ENCODE results near the gene SREBF1.

The SREBF1 gene

GRCh38 chr17:17795946-17796786 lies 40.6 kb downstream of the SREBF1 start:
- DNase-seq (ENCODE audit: low spot score), result no peak

DNA sequence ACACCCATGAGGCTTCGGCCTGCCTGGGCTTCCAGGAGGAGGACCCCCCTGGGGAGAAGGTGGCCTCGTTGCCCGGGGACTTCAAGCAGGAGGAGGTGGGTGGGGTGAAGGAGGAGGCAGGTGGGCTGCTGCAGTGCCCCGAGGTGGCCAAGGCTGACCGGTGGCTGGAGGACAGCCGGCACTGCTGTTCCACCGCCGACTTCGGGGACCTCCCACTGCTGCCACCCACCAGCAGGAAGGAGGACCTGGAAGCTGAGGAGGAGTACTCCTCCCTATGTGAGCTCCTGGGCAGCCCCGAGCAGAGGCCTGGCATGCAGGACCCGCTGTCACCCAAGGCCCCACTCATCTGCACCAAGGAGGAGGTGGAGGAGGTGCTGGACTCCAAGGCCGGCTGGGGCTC lies 41.5 kb downstream of the SREBF1 start:
- DNase-seq (ENCODE audit: low spot score), result no peak

DNA sequence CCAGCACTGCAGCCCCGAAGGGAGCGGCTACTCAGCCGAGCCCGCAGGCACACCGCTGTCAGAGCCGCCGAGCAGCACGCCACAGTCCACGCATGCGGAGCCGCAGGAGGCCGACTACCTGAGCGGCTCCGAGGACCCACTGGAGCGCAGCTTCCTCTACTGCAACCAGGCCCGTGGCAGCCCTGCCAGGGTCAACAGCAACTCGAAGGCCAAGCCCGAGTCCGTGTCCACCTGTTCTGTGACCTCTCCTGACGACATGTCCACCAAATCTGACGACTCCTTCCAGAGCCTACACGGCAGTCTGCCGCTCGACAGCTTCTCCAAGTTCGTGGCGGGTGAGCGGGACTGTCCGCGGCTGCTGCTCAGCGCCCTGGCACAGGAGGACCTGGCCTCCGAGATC lies 42.4 kb downstream of the SREBF1 start:
- no peak for DNase-seq (ENCODE audit: low spot score)

DNA sequence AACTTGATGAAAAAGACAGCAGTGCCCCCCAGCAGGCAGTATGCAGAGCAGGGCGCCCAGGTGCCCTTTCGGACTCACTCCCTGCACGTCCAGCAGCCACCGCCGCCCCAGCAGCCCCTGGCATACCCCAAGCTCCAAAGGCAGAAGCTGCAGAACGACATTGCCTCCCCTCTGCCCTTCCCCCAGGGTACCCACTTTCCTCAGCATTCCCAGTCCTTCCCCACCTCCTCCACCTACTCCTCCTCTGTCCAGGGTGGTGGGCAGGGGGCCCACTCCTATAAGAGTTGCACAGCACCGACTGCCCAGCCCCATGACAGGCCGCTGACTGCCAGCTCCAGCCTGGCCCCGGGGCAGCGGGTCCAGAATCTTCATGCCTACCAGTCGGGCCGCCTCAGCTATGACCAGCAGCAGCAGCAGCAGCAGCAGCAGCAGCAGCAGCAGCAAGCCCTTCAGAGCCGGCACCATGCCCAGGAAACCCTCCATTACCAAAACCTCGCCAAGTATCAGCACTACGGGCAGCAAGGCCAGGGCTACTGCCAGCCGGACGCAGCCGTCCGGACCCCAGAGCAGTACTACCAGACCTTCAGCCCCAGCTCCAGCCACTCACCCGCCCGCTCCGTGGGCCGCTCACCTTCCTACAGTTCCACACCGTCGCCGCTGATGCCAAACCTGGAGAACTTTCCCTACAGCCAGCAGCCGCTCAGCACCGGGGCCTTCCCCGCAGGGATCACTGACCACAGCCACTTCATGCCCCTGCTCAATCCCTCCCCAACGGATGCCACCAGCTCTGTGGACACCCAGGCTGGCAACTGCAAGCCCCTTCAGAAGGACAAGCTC lies 43.2 kb downstream of the SREBF1 start:
- DNase-seq (ENCODE audit: low spot score), result no peak

GRCh38 chr17:17792551-17793377 lies 44.0 kb downstream of the SREBF1 start:
- peak; percentile 85 for DNase-seq (ENCODE audit: low spot score)

DNA sequence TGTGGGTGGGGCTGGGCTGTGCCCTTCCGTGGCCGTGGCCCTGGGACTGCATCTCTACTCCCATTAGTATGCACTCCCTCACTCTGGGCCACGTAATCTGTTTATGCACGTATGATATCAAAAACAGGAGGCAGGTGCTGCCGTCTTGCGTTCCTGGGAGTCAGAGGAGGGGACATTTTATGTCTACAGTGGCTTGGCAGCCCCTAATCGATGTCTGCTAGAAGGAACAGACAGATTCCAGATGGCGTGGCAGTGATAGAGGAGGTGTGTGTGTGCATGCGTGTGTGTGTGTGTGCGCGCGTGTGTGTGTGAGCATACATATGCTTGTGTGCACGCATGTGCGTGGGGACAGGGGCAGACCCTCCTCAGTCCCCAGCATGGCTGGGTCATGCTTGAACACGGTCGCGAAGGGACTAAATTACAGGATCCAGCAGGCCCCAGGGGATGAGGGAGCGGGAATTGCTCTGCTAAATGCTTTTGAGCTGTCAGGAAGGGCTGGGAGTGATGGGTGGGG lies 44.7 kb downstream of the SREBF1 start:
- DNase-seq (ENCODE audit: low spot score), result no peak

- no peak for DNase-seq (ENCODE audit: low spot score)
Measured at GRCh38 chr17:17790637-17791464, 45.9 kb downstream of the SREBF1 start.

- no peak for DNase-seq (ENCODE audit: low spot score)
Measured at GRCh38 chr17:17789828-17790636, 46.8 kb downstream of the SREBF1 start.

GRCh38 chr17:17789410-17789809 lies 47.4 kb downstream of the SREBF1 start:
- DNase-seq (ENCODE audit: low spot score), result no peak

DNA sequence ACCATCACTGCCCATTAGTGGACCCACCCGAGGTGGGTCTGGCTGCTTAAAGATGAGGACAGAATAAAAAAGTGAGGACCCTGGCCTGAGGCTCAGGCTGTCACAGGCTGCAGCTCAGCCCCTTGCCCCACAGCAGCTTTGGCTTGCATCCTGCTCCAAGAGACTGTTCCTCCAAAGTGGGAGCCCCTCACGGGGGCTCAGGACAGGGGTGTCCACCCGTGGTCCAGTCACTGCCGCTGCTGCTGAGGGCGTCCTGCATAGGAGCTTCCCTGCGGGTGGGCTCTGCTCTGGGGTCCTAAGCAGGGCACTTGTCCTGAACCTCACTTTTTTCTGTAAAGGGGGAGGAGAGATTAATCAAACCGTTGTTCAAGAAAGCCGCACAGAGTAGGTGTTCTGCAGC lies 47.8 kb downstream of the SREBF1 start:
- DNase-seq (ENCODE audit: low spot score), result no peak

GRCh38 chr17:17787568-17787967 lies 49.2 kb downstream of the SREBF1 start:
- no peak for DNase-seq (ENCODE audit: low spot score)

GRCh38 chr17:17786998-17787397 lies 49.8 kb downstream of the SREBF1 start:
- DNase-seq (ENCODE audit: low spot score), result no peak

GRCh38 chr17:17785407-17785806 lies 51.4 kb downstream of the SREBF1 start:
- no peak for DNase-seq (ENCODE audit: low spot score)

DNA sequence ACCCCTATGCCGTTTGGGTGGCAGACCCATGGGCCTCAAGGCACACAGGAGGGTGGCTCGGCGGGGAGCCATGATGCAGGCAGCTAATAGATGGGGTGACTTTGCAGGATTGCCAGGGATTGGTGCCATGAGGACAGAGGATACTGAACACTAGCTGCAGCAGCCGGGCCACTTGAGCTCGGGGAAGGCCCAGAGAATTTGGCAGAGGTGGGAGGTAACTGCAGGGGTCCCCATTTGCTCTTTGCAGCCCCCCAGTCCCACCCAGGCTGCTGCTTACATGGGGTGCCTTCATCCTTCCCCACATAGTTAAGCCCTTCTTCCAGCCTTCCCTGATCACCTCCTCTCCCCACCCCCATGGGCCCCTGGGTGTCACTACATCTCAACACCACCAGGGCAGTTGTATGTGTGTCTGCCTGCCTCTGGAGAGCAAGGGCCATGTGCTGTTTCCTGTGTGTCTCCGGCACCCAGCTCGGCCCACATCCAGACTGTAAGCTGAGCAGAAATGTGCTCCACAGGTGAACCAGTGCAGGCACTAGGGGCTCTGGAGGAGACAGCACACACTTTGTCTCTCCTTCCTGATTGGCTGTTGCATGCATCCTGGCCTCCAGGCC lies 52.0 kb downstream of the SREBF1 start:
- no peak for DNase-seq (ENCODE audit: low spot score)

GRCh38 chr17:17783825-17784656 lies 52.7 kb downstream of the SREBF1 start:
- DNase-seq (ENCODE audit: low spot score), result no peak

- peak; percentile 55 for DNase-seq (ENCODE audit: low spot score)
Measured at GRCh38 chr17:17783116-17783824, 53.5 kb downstream of the SREBF1 start.

- no peak for DNase-seq (ENCODE audit: low spot score)
Measured at GRCh38 chr17:17782523-17783115, 54.2 kb downstream of the SREBF1 start.

Measured in CD4-positive, alpha-beta T cell treated with Interleukin-15 for 4 hours (primary cell).